Posterior cingulate gyrus (tissue), 11 donors: ENCODE results near the gene OR10H3.
A peak's percentile ranks its signal among the peaks of the same experiment; 100 is the strongest.
"Not testable (repeated sequence)": the region's sequence is repeated elsewhere in the genome, so short reads cannot be mapped to it uniquely, and the experiment has no call there.

Source experiments
- DNase-seq, 10 donors: peaks; one replicate each; pipeline versions ENCODE4 v3.0.0 to v3.0.0-alpha.2; 2020 to 2021; ENCODE audit warnings: mixed read lengths in 3 of 10
- intact Hi-C: fragments of 100-400 bp; cut with DNase I; formaldehyde crosslinking; loops from one replicate; pipeline ENCODE4 v1.15.1; 2023

The OR10H3 gene

DNA sequence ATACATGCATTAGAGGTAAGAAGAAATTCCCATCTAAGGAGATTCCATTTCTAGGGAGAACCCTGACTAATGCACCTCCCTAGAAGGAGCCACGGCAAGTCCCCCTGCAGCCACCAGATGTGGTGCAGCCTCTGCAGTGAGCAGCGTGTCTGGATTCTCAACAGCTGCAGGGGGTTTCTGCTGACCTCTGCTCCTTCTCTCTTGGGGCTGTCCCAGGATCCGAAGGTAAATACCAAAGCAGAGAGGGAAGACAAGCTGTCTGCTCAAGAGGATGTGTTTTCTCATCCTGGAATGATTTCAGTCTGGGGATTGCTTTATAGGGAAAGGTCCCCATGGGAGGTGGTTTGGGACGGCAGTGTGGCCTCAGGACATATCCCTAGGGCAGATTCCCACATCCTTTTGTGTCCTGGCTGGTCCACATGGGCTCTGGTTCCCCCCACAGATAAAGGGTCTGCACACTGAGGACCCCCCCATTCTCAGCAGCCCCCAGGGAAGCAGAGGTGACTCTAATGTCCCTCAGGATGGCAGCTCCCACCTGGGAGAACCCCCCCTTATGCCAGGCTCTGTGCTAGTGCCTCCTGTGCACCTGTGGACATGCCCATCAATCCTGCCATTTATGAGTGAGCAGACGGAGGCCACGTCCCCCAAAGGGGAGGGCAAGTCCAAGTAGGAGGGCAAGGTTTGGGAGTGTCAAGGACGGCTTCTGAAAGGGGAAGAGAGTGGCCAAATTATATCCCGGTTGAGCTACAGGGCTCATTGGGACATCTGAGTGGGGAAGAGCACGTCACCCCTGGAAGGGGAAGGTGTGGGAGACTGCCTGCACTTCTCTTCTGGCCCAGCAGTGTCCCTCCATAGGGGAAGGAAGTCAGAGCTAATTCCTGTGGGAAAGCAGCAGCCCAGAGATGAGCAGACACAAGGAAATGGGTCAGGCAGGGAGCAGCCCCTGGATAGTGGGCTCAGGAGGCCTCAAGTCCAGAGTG, 39.5 kb downstream of the OR10H3 start:
- intact Hi-C loops, result no loop called here

DNA sequence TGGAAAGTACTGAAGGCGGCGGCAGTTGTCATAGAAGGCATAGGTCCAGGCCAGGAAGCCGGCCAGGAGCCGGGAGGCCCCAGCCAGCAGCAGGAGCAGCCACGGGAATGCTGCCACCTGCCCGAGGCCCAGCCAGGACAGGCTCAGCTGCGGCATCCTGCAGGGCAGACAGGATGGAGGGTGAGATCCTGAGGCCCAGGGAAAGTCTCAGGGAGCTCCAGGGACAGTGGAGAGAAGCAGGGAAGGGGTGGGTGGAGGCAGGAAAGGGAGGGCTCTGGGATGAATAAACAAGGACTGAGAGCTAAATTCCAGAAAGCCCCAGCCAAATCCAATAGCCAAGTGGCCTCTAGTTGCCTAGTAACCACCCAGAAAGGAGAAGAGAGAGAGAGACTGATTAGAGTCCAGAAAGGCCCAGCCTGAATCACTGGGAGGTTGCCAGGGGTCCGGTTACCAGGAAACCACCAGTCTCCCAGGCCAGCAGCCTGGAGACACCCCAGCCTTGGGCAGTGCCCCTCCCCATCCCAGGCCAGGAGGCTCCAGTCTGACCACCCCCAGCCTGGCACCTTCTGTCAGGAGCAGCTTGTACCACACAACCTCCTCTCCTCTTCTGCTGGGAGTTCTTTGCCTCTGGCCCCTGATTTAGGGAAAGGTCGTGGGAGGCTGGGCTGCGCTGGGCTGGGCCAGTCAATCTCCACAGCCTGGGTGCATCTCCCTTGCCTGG, 42.1 kb downstream of the OR10H3 start:
- DNase-seq, result peak; percentile 72 to 95 (median 78)
- intact Hi-C loops, result no loop called here

More for the DNA sequence above, 39.5 kb downstream of the OR10H3 start:
- DNase-seq, result no peak

GRCh38 chr19:15780610-15781418, 43.0 kb downstream of the OR10H3 start:
- DNase-seq, result peak in 8 of 10 donors; percentile 15 to 87 (median 20)
- intact Hi-C loops, result no loop called here

- intact Hi-C loops, result no loop called here
- no peak for DNase-seq
Observed at GRCh38 chr19:15781661-15782060, 43.9 kb downstream of the OR10H3 start.

DNA sequence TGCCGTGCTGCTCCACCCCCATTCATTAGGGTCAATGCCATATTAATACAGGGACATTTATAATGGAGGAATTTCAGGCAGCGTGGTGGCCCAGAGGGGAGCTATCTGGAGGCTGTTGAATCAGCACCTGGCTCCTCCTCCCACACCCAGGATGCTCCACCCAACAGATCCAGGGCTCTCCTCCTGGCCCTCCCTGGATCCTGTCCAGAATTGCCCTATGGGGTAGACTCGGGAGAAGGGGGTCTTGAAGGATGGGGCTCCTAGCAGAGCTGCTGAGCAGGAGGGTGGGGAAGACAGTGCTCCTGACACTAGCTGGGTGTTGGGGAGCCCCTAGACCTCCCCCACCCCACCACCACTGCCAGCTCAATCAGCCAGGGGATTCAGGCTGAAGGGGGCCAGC, 44.4 kb downstream of the OR10H3 start:
- intact Hi-C loops, result no loop called here
- DNase-seq, result no peak

GRCh38 chr19:15782896-15783295, 45.1 kb downstream of the OR10H3 start:
- DNase-seq, intact Hi-C loops: not testable (repeated sequence)

DNA sequence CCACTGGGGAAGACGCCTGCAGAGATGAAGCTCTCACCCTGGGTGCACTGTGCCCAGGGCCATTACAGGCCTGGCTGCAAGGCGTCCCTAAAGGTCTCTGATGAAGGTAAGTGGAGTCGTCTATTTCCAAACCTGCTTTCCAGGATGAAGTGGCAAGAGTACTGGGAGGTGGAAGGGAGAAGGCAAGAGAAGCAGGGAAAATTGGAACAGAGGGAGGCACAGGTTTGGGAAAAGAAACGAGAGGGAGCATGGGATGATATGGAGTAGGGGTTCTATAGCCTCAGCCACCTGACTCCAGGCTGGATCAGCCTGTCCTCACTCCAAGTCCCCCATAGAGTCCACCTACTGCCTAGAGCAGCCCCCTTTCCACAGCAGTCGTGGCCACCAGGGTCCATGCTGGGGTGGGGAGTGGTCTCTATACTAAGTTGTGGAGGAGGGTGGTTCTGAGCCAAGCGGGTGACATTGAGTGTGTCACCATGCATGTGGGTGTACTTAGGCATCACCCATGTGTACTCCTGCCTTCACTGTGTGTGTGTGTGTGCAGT, 49.9 kb downstream of the OR10H3 start, which contains the start of gene OR10H5:
Gene OR10H5, plus strand, starts transcription at position 51 of the 545 bp plus-strand sequence. CDS start 6,388 bp downstream, outside the sequence.
- no peak for DNase-seq
- intact Hi-C loops, result no loop called here

GRCh38 chr19:15788594-15789270, 50.9 kb downstream of the OR10H3 start:
- intact Hi-C loops, result no loop called here
- no peak for DNase-seq

- intact Hi-C loops, result no loop called here
- DNase-seq, result no peak
Observed at GRCh38 chr19:15790096-15790495, 52.3 kb downstream of the OR10H3 start.
